PC-3 (cell line): ENCODE data around the gene TEX264.

Source experiments
- CTCF ChIP-seq: fragments of 300-600 bp; sonication (generic); conservative IDR thresholded peaks from 2 replicates; pipeline ENCODE4 v1.5.1; 2017; ENCODE audit warnings: antibody characterized with exemption, low read depth, mild to moderate bottlenecking, low read length
- EZH2 ChIP-seq: fragments of 300-600 bp; sonication (generic); IDR thresholded peaks from one replicate; pipeline ENCODE4 v1.6.1; 2017; ENCODE audit warnings: antibody characterized with exemption, mild to moderate bottlenecking, low read length; ENCODE audit not compliant: unreplicated experiment

- no peak for TF ChIP-seq CTCF
- TF ChIP-seq EZH2: no peak
These were observed 41.5 kb downstream of the TEX264 start for GRCh38 chr3:51712511-51712931.
